ENCODE results near the gene FGF18. TPM values are rescaled to one million over a fixed set of nuclear protein-coding genes. Genes with fewer than 3 reads are reported as not detected.

FGF18 gene
- total RNA-seq, 1 experiment from 2014 or later = 1.7 TPM

DNA sequence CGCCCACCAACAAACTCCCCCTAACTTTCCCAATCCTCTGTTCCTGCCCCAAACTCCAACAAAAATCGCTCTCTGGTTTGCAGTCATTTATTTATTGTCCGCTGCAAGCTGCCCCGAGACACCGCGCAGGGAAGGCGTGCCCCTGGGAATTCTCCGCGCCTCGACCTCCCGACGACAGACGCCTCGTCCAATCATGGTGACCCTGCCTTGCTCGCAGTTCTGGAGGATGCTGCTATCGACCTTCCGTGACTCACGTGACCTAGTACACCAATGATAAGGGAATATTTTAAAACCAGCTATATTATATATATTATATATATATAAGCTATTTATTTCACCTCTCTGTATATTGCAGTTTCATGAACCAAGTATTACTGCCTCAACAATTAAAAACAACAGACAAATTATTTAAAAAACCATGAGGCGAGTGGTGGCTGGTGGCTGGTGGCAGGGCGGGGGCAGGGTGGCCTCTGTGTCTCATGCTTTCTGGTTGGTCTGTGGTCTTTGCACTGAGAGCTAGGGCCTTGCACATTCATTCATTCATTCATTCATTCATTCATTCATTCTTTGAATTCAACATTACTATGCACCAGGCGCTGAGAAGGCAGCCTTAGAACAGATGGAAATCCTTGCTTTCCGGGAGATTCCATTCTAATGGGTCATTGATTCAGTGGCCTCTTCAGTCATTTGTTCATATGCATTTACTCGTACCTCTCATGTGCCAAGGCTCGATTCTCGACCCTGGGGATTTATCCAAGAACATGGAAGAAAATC is 37.9 kb downstream of the FGF18 start:
- TF ChIP-seq, protein P1, sequence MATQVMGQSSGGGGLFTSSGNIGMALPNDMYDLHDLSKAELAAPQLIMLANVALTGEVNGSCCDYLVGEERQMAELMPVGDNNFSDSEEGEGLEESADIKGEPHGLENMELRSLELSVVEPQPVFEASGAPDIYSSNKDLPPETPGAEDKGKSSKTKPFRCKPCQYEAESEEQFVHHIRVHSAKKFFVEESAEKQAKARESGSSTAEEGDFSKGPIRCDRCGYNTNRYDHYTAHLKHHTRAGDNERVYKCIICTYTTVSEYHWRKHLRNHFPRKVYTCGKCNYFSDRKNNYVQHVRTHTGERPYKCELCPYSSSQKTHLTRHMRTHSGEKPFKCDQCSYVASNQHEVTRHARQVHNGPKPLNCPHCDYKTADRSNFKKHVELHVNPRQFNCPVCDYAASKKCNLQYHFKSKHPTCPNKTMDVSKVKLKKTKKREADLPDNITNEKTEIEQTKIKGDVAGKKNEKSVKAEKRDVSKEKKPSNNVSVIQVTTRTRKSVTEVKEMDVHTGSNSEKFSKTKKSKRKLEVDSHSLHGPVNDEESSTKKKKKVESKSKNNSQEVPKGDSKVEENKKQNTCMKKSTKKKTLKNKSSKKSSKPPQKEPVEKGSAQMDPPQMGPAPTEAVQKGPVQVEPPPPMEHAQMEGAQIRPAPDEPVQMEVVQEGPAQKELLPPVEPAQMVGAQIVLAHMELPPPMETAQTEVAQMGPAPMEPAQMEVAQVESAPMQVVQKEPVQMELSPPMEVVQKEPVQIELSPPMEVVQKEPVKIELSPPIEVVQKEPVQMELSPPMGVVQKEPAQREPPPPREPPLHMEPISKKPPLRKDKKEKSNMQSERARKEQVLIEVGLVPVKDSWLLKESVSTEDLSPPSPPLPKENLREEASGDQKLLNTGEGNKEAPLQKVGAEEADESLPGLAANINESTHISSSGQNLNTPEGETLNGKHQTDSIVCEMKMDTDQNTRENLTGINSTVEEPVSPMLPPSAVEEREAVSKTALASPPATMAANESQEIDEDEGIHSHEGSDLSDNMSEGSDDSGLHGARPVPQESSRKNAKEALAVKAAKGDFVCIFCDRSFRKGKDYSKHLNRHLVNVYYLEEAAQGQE (IDR thresholded peaks at IDR 0.05; ENCODE audit: insufficient read depth in 1 of 2, low read depth in 2 of 2, low read length in 1 of 2) = no peak
- no peak for TF ChIP-seq POLR2AphosphoS5 (IDR thresholded peaks at IDR 0.05; ENCODE audit: low read depth, low read length)
- TF ChIP-seq, protein P2, sequence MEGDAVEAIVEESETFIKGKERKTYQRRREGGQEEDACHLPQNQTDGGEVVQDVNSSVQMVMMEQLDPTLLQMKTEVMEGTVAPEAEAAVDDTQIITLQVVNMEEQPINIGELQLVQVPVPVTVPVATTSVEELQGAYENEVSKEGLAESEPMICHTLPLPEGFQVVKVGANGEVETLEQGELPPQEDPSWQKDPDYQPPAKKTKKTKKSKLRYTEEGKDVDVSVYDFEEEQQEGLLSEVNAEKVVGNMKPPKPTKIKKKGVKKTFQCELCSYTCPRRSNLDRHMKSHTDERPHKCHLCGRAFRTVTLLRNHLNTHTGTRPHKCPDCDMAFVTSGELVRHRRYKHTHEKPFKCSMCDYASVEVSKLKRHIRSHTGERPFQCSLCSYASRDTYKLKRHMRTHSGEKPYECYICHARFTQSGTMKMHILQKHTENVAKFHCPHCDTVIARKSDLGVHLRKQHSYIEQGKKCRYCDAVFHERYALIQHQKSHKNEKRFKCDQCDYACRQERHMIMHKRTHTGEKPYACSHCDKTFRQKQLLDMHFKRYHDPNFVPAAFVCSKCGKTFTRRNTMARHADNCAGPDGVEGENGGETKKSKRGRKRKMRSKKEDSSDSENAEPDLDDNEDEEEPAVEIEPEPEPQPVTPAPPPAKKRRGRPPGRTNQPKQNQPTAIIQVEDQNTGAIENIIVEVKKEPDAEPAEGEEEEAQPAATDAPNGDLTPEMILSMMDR (IDR thresholded peaks at IDR 0.05) = no peak
- no peak for TF ChIP-seq SIN3A (IDR thresholded peaks at IDR 0.05; ENCODE audit: borderline replicate concordance, insufficient read depth, low read depth, low read length)
- no peak for TF ChIP-seq TCF7L2 (IDR thresholded peaks at IDR 0.05; ENCODE audit: low read depth, low read length)
- intact Hi-C loops (cut with micrococcal nuclease; ENCODE audit: unreplicated experiment) (no loop called here), in situ Hi-C loops (cut with HindIII; ENCODE audit: low pct_unique_long_range_greater_than_20kb, low sequenced_read_pairs) (no loop called here)
- Histone ChIP-seq H3K27me3 (ENCODE audit: control insufficient read depth, insufficient read depth, low read length) (no peaks in the 10 kb centered on the region), H3K36me3 (ENCODE audit: control insufficient read depth, insufficient read depth, low read length) (no peaks in the 10 kb centered on the region), H3K9me3 (ENCODE audit: control insufficient read depth, insufficient read depth, low read depth, low read length) (no peaks in the 10 kb centered on the region), H3K4me1 (ENCODE audit: control insufficient read depth, insufficient read depth, low read length) (no peaks in the 10 kb centered on the region), H3K4me3 (ENCODE audit: low read depth in 2 of 2, low read length in 2 of 2) (no peak overlapping the region), H3K27ac (ENCODE audit: low read length) (no peak overlapping the region)
- no peak for DNase-seq (ENCODE audit: low read depth, low spot score)
- ChIA-PET CTCF (interaction anchor here (0.7 kb wide), 2 partner anchors 10 to 78 kb away, joined by 3 to 5 read pairs; no protein-coding TSS in a partner anchor), POLR2A (no interaction called here)
- no peak for ATAC-seq
- BruUV-seq (replicated peaks) = no TSS peak

DNA sequence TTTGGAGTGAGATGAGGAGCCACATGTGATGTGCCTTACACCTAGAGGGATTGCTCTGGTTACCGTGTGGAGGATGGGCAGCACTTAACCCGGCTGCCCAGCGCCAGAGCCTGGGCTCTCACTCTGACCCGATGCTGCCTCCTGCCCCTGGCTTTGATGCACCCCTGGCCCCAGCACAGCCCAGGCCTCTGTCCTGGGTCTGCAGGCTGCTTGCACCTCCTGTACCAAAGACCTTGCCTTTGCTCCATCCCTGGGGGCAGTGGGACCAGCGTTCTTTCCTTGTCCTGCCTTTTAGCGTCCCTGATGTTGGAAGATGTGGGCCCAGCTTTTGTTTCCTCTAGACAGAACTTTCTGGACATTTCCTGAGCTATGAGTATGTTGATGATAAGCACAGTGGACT is 40.4 kb downstream of the FGF18 start:
- no TSS peak for BruUV-seq (replicated peaks)
- ChIA-PET POLR2A (no interaction called here), CTCF (no interaction called here)
- Histone ChIP-seq H3K27ac (ENCODE audit: low read length) (no peak overlapping the region), H3K27me3 (ENCODE audit: control insufficient read depth, insufficient read depth, low read length) (no peaks in the 10 kb centered on the region), H3K4me1 (ENCODE audit: control insufficient read depth, insufficient read depth, low read length) (no peaks in the 10 kb centered on the region), H3K36me3 (ENCODE audit: control insufficient read depth, insufficient read depth, low read length) (no peaks in the 10 kb centered on the region), H3K9me3 (ENCODE audit: control insufficient read depth, insufficient read depth, low read depth, low read length) (no peaks in the 10 kb centered on the region), H3K4me3 (ENCODE audit: low read depth in 2 of 2, low read length in 2 of 2) (no peak overlapping the region)
- intact Hi-C loops (cut with micrococcal nuclease; ENCODE audit: unreplicated experiment) = no loop called here
- DNase-seq (ENCODE audit: low read depth, low spot score) (no peak), ATAC-seq (no peak)
- TF ChIP-seq POLR2AphosphoS5 (IDR thresholded peaks at IDR 0.05; ENCODE audit: low read depth, low read length) (no peak), SIN3A (IDR thresholded peaks at IDR 0.05; ENCODE audit: borderline replicate concordance, insufficient read depth, low read depth, low read length) (no peak), TCF7L2 (IDR thresholded peaks at IDR 0.05; ENCODE audit: low read depth, low read length) (no peak)
- TF ChIP-seq, protein P2 (IDR thresholded peaks at IDR 0.05) = no peak
- TF ChIP-seq, protein P1 (IDR thresholded peaks at IDR 0.05; ENCODE audit: insufficient read depth in 1 of 2, low read depth in 2 of 2, low read length in 1 of 2) = no peak
- in situ Hi-C loops (cut with HindIII; ENCODE audit: low pct_unique_long_range_greater_than_20kb, low sequenced_read_pairs) = no loop called here

All from Panc1 (cell line).